ENCODE measurements around the gene TNNC2. TPM values are rescaled to one million over a fixed set of nuclear protein-coding genes. Genes with fewer than 3 reads are reported as not detected.

TNNC2 gene
- polyA plus RNA-seq, 2 of the 4 experiments (the other 2 are of a cell fraction) = 0.23 TPM; not detected in 1

DNA sequence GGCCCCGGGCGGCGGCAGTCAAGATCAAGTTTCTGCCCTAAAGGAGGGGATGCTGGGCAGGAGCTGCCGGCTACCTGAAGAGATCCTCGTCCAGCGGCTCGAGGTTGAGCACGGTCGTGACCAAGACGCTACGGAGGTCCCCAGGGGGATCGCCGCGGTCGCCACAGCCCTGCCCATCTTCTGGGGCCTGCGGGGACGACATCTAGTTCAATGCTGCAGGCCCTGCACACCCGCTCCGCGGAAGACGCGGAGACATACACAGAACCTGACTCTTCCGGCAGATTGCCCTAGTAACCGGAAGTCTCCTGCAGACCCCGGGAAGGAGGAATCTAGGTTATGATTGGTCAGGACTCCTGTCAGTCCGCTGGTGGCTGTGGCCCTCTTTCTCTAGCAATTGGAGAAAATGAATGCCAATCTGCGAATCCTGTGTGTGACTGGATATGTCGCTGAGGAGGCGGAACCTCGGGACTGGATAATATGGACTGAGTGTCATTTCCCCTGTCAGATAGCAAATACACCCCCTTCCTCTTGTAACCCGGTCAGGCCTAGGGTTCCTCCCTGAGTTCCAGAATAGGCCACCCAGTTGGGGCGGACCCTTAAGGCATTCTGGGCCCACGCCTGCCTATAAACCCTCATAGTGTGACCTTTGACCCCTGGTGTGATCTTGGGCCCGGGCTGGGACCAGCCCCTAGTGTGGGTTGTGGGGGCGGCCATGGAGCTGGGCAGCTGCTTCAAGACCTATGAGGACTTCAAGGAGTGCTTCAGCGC lies 30.2 kb upstream of the TNNC2 start, which contains the start of the genes ACOT8 and ZSWIM3 (continued):
- TF ChIP-seq, protein P1, sequence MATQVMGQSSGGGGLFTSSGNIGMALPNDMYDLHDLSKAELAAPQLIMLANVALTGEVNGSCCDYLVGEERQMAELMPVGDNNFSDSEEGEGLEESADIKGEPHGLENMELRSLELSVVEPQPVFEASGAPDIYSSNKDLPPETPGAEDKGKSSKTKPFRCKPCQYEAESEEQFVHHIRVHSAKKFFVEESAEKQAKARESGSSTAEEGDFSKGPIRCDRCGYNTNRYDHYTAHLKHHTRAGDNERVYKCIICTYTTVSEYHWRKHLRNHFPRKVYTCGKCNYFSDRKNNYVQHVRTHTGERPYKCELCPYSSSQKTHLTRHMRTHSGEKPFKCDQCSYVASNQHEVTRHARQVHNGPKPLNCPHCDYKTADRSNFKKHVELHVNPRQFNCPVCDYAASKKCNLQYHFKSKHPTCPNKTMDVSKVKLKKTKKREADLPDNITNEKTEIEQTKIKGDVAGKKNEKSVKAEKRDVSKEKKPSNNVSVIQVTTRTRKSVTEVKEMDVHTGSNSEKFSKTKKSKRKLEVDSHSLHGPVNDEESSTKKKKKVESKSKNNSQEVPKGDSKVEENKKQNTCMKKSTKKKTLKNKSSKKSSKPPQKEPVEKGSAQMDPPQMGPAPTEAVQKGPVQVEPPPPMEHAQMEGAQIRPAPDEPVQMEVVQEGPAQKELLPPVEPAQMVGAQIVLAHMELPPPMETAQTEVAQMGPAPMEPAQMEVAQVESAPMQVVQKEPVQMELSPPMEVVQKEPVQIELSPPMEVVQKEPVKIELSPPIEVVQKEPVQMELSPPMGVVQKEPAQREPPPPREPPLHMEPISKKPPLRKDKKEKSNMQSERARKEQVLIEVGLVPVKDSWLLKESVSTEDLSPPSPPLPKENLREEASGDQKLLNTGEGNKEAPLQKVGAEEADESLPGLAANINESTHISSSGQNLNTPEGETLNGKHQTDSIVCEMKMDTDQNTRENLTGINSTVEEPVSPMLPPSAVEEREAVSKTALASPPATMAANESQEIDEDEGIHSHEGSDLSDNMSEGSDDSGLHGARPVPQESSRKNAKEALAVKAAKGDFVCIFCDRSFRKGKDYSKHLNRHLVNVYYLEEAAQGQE (IDR thresholded peaks at IDR 0.05) = no peak
- TF ChIP-seq POLR2AphosphoS2 (conservative IDR thresholded peaks at IDR 0.05; ENCODE audit: low read length) (no peak), ZC3H11A (IDR thresholded peaks at IDR 0.05) (no peak), SMC3 (IDR thresholded peaks at IDR 0.05) (no peak), HDAC2 (IDR thresholded peaks at IDR 0.05) (no peak), POLR2A (IDR thresholded peaks at IDR 0.05; ENCODE audit: low read length) (peak; percentile 70), HOXB5 (CRISPR knock-in tag; IDR thresholded peaks at IDR 0.05) (no peak), KDM5A (IDR thresholded peaks at IDR 0.05) (0 out of 2 replicates have a peak, but pooled peaks have one; percentile 22), NPAS2 (CRISPR knock-in tag; IDR thresholded peaks at IDR 0.05; ENCODE audit: borderline replicate concordance) (no peak), RFX5 (IDR thresholded peaks at IDR 0.05) (peak; percentile 19; the same call in 1 of the 2 replicates), MAFK (IDR thresholded peaks at IDR 0.05; ENCODE audit: partially characterized antibody) (peak; percentile 15), RCOR1 (IDR thresholded peaks at IDR 0.05; ENCODE audit: low read depth, low read length) (no peak), CBX8 (IDR thresholded peaks at IDR 0.05) (no peak), EHF (CRISPR knock-in tag; IDR thresholded peaks at IDR 0.05) (no peak), CBX2 (IDR thresholded peaks at IDR 0.05; ENCODE audit: borderline replicate concordance, low read depth) (no peak), ZSCAN20 (CRISPR knock-in tag; IDR thresholded peaks at IDR 0.05) (no peak), FOSB (CRISPR knock-in tag; IDR thresholded peaks at IDR 0.05) (no peak), JUN (IDR thresholded peaks at IDR 0.05) (peak; percentile 8 to 42; a peak in 1 of 5 replicates), BHLHE40 (IDR thresholded peaks at IDR 0.05; ENCODE audit: low read depth, low read length) (no peak), RAD21 (conservative IDR thresholded peaks at IDR 0.05 in 1 of 2, IDR thresholded peaks at IDR 0.05 in 1 of 2) (no peak), JUNB (IDR thresholded peaks at IDR 0.05) (no peak), CHD4 (IDR thresholded peaks at IDR 0.05; ENCODE audit: borderline replicate concordance) (no peak), NR3C1 (IDR thresholded peaks at IDR 0.05) (no peak), ESRRA (IDR thresholded peaks at IDR 0.05; ENCODE audit: borderline replicate concordance, low read length) (no peak), RNF2 (IDR thresholded peaks at IDR 0.05; ENCODE audit: borderline replicate concordance, low read depth) (no peak), KDM1A (IDR thresholded peaks at IDR 0.05; ENCODE audit: low read depth) (no peak), PHF8 (IDR thresholded peaks at IDR 0.05; ENCODE audit: borderline replicate concordance, low read depth) (peak; percentile 48), CEBPB (IDR thresholded peaks at IDR 0.05) (no peak), EP300 (IDR thresholded peaks at IDR 0.05) (no peak), TP53 (CRISPR knock-in tag; IDR thresholded peaks at IDR 0.05) (no peak), SREBF2 (IDR thresholded peaks at IDR 0.05) (no peak), ZNF302 (CRISPR knock-in tag; IDR thresholded peaks at IDR 0.05) (no peak)
- TF ChIP-seq, protein P2, sequence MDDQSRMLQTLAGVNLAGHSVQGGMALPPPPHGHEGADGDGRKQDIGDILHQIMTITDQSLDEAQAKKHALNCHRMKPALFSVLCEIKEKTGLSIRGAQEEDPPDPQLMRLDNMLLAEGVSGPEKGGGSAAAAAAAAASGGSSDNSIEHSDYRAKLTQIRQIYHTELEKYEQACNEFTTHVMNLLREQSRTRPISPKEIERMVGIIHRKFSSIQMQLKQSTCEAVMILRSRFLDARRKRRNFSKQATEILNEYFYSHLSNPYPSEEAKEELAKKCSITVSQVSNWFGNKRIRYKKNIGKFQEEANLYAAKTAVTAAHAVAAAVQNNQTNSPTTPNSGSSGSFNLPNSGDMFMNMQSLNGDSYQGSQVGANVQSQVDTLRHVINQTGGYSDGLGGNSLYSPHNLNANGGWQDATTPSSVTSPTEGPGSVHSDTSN (IDR thresholded peaks at IDR 0.05) = peak; percentile 100
- TF ChIP-seq, protein P3, sequence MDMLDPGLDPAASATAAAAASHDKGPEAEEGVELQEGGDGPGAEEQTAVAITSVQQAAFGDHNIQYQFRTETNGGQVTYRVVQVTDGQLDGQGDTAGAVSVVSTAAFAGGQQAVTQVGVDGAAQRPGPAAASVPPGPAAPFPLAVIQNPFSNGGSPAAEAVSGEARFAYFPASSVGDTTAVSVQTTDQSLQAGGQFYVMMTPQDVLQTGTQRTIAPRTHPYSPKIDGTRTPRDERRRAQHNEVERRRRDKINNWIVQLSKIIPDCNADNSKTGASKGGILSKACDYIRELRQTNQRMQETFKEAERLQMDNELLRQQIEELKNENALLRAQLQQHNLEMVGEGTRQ (IDR thresholded peaks at IDR 0.05) = no peak
- TF ChIP-seq, protein P4, sequence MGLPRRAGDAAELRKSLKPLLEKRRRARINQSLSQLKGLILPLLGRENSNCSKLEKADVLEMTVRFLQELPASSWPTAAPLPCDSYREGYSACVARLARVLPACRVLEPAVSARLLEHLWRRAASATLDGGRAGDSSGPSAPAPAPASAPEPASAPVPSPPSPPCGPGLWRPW (IDR thresholded peaks at IDR 0.05) = no peak
- TF ChIP-seq, protein P5, sequence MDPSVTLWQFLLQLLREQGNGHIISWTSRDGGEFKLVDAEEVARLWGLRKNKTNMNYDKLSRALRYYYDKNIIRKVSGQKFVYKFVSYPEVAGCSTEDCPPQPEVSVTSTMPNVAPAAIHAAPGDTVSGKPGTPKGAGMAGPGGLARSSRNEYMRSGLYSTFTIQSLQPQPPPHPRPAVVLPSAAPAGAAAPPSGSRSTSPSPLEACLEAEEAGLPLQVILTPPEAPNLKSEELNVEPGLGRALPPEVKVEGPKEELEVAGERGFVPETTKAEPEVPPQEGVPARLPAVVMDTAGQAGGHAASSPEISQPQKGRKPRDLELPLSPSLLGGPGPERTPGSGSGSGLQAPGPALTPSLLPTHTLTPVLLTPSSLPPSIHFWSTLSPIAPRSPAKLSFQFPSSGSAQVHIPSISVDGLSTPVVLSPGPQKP (IDR thresholded peaks at IDR 0.05; ENCODE audit: low read depth, low read length) = no peak
- TF ChIP-seq, protein P6, sequence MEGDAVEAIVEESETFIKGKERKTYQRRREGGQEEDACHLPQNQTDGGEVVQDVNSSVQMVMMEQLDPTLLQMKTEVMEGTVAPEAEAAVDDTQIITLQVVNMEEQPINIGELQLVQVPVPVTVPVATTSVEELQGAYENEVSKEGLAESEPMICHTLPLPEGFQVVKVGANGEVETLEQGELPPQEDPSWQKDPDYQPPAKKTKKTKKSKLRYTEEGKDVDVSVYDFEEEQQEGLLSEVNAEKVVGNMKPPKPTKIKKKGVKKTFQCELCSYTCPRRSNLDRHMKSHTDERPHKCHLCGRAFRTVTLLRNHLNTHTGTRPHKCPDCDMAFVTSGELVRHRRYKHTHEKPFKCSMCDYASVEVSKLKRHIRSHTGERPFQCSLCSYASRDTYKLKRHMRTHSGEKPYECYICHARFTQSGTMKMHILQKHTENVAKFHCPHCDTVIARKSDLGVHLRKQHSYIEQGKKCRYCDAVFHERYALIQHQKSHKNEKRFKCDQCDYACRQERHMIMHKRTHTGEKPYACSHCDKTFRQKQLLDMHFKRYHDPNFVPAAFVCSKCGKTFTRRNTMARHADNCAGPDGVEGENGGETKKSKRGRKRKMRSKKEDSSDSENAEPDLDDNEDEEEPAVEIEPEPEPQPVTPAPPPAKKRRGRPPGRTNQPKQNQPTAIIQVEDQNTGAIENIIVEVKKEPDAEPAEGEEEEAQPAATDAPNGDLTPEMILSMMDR (IDR thresholded peaks at IDR 0.05) = no peak
